Astrocyte (in vitro differentiated cells and primary cell): Measurements from ENCODE around the gene AUTS2. TPM values are rescaled to one million over a fixed set of nuclear protein-coding genes. Genes with fewer than 3 reads are reported as not detected.

Source experiments
- DNase-seq: peaks from one replicate; pipeline ENCODE4 v3.0.0-alpha.2; 2010; ENCODE audit warnings: low read depth
- FAIRE-seq: peaks from 2 replicates; lab custom pipeline; 2011; peaks lifted over from hg19 to GRCh38; lab: Jason Lieb, UNC
- H2AFZ ChIP-seq: 2 replicates; pipeline ENCODE4 v1.6.0; 2012; ENCODE audit warnings: low read depth, low read length, inconsistent platforms
- H3K27ac ChIP-seq: 2 replicates; pipeline ENCODE4 v1.5.1; 2011; ENCODE audit warnings: low read depth, low read length, inconsistent platforms
- H3K27me3 ChIP-seq: 2 replicates; pipeline ENCODE4 v1.6.0; 2011; ENCODE audit warnings: low read length, inconsistent platforms; ENCODE audit not compliant: insufficient read depth
- H3K36me3 ChIP-seq: 2 replicates; pipeline ENCODE4 v1.5.1; 2011; ENCODE audit warnings: low read length, inconsistent platforms; ENCODE audit not compliant: insufficient read depth
- H3K4me1 ChIP-seq: 2 replicates; pipeline ENCODE4 v1.5.1; 2011; ENCODE audit warnings: low read length, inconsistent platforms; ENCODE audit not compliant: insufficient read depth
- H3K4me2 ChIP-seq: 2 replicates; pipeline ENCODE4 v1.6.0; 2012; ENCODE audit warnings: low read length, inconsistent platforms
- H3K4me3 ChIP-seq: 2 replicates; pipeline ENCODE4 v1.5.1; 2011; ENCODE audit warnings: low read depth, mild to moderate bottlenecking, low read length, inconsistent platforms; ENCODE audit not compliant: insufficient read depth
- H3K79me2 ChIP-seq: 2 replicates; pipeline ENCODE4 v1.6.0; 2012; ENCODE audit warnings: mild to moderate bottlenecking, low read length, inconsistent platforms; ENCODE audit not compliant: insufficient read depth
- H3K9ac ChIP-seq: 2 replicates; pipeline ENCODE4 v1.6.0; 2012; ENCODE audit warnings: mild to moderate bottlenecking, low read length, inconsistent platforms
- H3K9me3 ChIP-seq: 2 replicates; pipeline ENCODE4 v1.5.1; 2012; ENCODE audit warnings: low read depth, mild to moderate bottlenecking, low read length, inconsistent platforms; ENCODE audit not compliant: insufficient read depth
- H4K20me1 ChIP-seq: 2 replicates; pipeline ENCODE4 v1.6.0; 2012; ENCODE audit warnings: low read length, inconsistent platforms; ENCODE audit not compliant: insufficient read depth
- H3K27ac Mint-ChIP-seq: one replicate; pipeline ENCODE4 v1.8.0; 2021; ENCODE audit warnings: mild to moderate bottlenecking, mixed read lengths; ENCODE audit not compliant: unreplicated experiment
- H3K27me3 Mint-ChIP-seq: one replicate; pipeline ENCODE4 v1.8.0; 2021; ENCODE audit warnings: low read depth, mixed read lengths; ENCODE audit not compliant: unreplicated experiment
- H3K36me3 Mint-ChIP-seq: one replicate; pipeline ENCODE4 v1.8.0; 2021; ENCODE audit warnings: low read depth, mixed read lengths; ENCODE audit not compliant: unreplicated experiment
- H3K4me1 Mint-ChIP-seq: one replicate; pipeline ENCODE4 v1.8.0; 2021; ENCODE audit warnings: low read depth, mixed read lengths; ENCODE audit not compliant: unreplicated experiment
- H3K4me3 Mint-ChIP-seq: one replicate; pipeline ENCODE4 v1.8.0; 2021; ENCODE audit warnings: mild to moderate bottlenecking, moderate library complexity, mixed read lengths; ENCODE audit not compliant: unreplicated experiment
- H3K9me3 Mint-ChIP-seq: one replicate; pipeline ENCODE4 v1.8.0; 2021; ENCODE audit warnings: mild to moderate bottlenecking, mixed read lengths; ENCODE audit not compliant: unreplicated experiment
- CTCF ChIP-seq: IDR thresholded peaks from 2 replicates; pipeline ENCODE4 v1.5.1; 2011; ENCODE audit warnings: low read depth, mild to moderate bottlenecking, inconsistent platforms, low read length, moderate library complexity; ENCODE audit not compliant: insufficient read depth
- EZH2 ChIP-seq: IDR thresholded peaks from 2 replicates; pipeline ENCODE4 v1.6.1; 2012; ENCODE audit warnings: mild to moderate bottlenecking, low read length, inconsistent platforms; ENCODE audit not compliant: insufficient read depth
- total RNA-seq: library from RNA; stranded (reverse); gene quantifications from 2 replicates; pipeline ENCODE4 v1.2.1, GENCODE V29; 2021

Gene AUTS2
- total RNA-seq, 1 donor from 2014 or later: 73.2 TPM

- peaks cover 13% of the 10 kb centered on the region for H3K4me1 Mint-ChIP-seq
- no peaks in the 10 kb centered on the region for H3K9me3 Mint-ChIP-seq
- no peak for TF ChIP-seq EZH2
- no peak for TF ChIP-seq CTCF
- FAIRE-seq (no peak), DNase-seq (no peak)
- no peaks in the 10 kb centered on the region for H3K9me3 ChIP-seq
- no peak overlapping the region for H2AFZ ChIP-seq
- H3K4me2 ChIP-seq: no peak overlapping the region
- H3K27ac Mint-ChIP-seq: no peak overlapping the region
- H3K4me1 ChIP-seq: peaks cover 3% of the 10 kb centered on the region
- no peaks in the 10 kb centered on the region for H4K20me1 ChIP-seq
- H3K9ac ChIP-seq: no peak overlapping the region
- no peaks in the 10 kb centered on the region for H3K36me3 Mint-ChIP-seq
- peaks cover 12% of the 10 kb centered on the region for H3K27me3 Mint-ChIP-seq
- H3K27ac ChIP-seq: no peak overlapping the region
- no peaks in the 10 kb centered on the region for H3K79me2 ChIP-seq
- no peaks in the 10 kb centered on the region for H3K36me3 ChIP-seq
- H3K4me3 Mint-ChIP-seq: no peak overlapping the region
- H3K27me3 ChIP-seq: no peaks in the 10 kb centered on the region
- H3K4me3 ChIP-seq: no peak overlapping the region
Observed at GRCh38 chr7:69567800-69568199, 30.5 kb upstream of the AUTS2 start.

GRCh38 chr7:69568266-69568665 is 30.0 kb upstream of the AUTS2 start:
- no peak overlapping the region for H3K4me3 Mint-ChIP-seq
- no peak for FAIRE-seq
- peaks cover 12% of the 10 kb centered on the region for H3K27me3 Mint-ChIP-seq

More at GRCh38 chr7:69568266-69568665, 30.0 kb upstream of the AUTS2 start:
- no peak overlapping the region for H3K4me2 ChIP-seq
- H3K27me3 ChIP-seq: no peaks in the 10 kb centered on the region
- DNase-seq: peak; percentile 10
- H4K20me1 ChIP-seq: no peaks in the 10 kb centered on the region
- no peak for TF ChIP-seq EZH2
- no peak for TF ChIP-seq CTCF
- Mint-ChIP-seq H3K36me3 (no peaks in the 10 kb centered on the region), H3K27ac (no peak overlapping the region), H3K4me1 (peaks cover 13% of the 10 kb centered on the region), H3K9me3 (no peaks in the 10 kb centered on the region)
- H3K4me3 ChIP-seq: no peak overlapping the region
- no peak overlapping the region for H3K9ac ChIP-seq
- no peaks in the 10 kb centered on the region for H3K79me2 ChIP-seq
- H3K9me3 ChIP-seq: no peaks in the 10 kb centered on the region
- peaks cover 3% of the 10 kb centered on the region for H3K4me1 ChIP-seq
- H3K27ac ChIP-seq: no peak overlapping the region
- no peaks in the 10 kb centered on the region for H3K36me3 ChIP-seq
- no peak overlapping the region for H2AFZ ChIP-seq
